ENCODE measurements around the gene NMRAL1.

The NMRAL1 gene

GRCh38 chr16:4474192-4474961, at the start of gene NMRAL1:
TSS of gene NMRAL1 (minus strand) at chr16:4474625. CDS start at chr16:4474132, 493 bp downstream.
- peak; percentile 97 for DNase-seq

GRCh38 chr16:4523686-4524085, 49.3 kb upstream of the NMRAL1 start:
- DNase-seq, result no peak

- DNase-seq, result peak; percentile 58
Measured at GRCh38 chr16:4522051-4522581, 47.7 kb upstream of the NMRAL1 start.

- no peak for DNase-seq
Measured at GRCh38 chr16:4520913-4521312, 46.5 kb upstream of the NMRAL1 start.

GRCh38 chr16:4519274-4520058, 45.0 kb upstream of the NMRAL1 start:
- DNase-seq, result no peak

- peak; percentile 62 for DNase-seq
Measured at GRCh38 chr16:4517812-4518680, 43.6 kb upstream of the NMRAL1 start.

GRCh38 chr16:4515611-4516233, 41.3 kb upstream of the NMRAL1 start:
- DNase-seq, result no peak

GRCh38 chr16:4514606-4515005, 40.2 kb upstream of the NMRAL1 start:
- no peak for DNase-seq

GRCh38 chr16:4513881-4514280, 39.5 kb upstream of the NMRAL1 start:
- no peak for DNase-seq

- DNase-seq, result no peak
Measured at GRCh38 chr16:4513086-4513860, 38.8 kb upstream of the NMRAL1 start.

GRCh38 chr16:4512473-4512872, 38.0 kb upstream of the NMRAL1 start:
- DNase-seq, result no peak

GRCh38 chr16:4511441-4512082, 37.1 kb upstream of the NMRAL1 start:
- peak; percentile 74 for DNase-seq

GRCh38 chr16:4510747-4511426, 36.5 kb upstream of the NMRAL1 start:
- DNase-seq, result no peak

- no peak for DNase-seq
Measured at GRCh38 chr16:4510131-4510530, 35.7 kb upstream of the NMRAL1 start.

- DNase-seq, result no peak
Measured at GRCh38 chr16:4509420-4509819, 35.0 kb upstream of the NMRAL1 start.

- DNase-seq, result no peak
Measured at GRCh38 chr16:4508806-4509205, 34.4 kb upstream of the NMRAL1 start.

- no peak for DNase-seq
Measured at GRCh38 chr16:4507588-4508345, 33.3 kb upstream of the NMRAL1 start.

GRCh38 chr16:4506450-4506849, 32.0 kb upstream of the NMRAL1 start:
- peak; percentile 73 for DNase-seq

GRCh38 chr16:4505356-4506147, 31.1 kb upstream of the NMRAL1 start:
- no peak for DNase-seq
